SK-N-SH treated with all-trans-retinoic acid at 6 μM for 48 hours (cell line): ENCODE results near the gene CDH26.

Experiments used
- BACH2 ChIP-seq: fragments of 250-450 bp; sonication (Bioruptor Pico); IDR thresholded peaks from 2 replicates; pipeline ENCODE4 v1.9.0; 2021; ENCODE audit warnings: mild to moderate bottlenecking, borderline replicate concordance
- PATZ1 ChIP-seq: fragments of 250-450 bp; sonication (Bioruptor Pico); IDR thresholded peaks from 2 replicates; pipeline ENCODE4 v1.8.0; 2020; ENCODE audit warnings: mild to moderate bottlenecking, moderate library complexity, borderline replicate concordance
- ZFP30 ChIP-seq: fragments of 450-650 bp; formaldehyde crosslinking; IDR thresholded peaks from 2 replicates; pipeline ENCODE4 v1.5.0; 2022; ENCODE audit warnings: mild to moderate bottlenecking, moderate library complexity
- ZNF70 ChIP-seq: fragments of 450-650 bp; formaldehyde crosslinking; IDR thresholded peaks from 2 replicates; pipeline ENCODE4 v1.5.0; 2020; ENCODE audit warnings: mild to moderate bottlenecking, moderate library complexity

- no peak for TF ChIP-seq BACH2
- TF ChIP-seq PATZ1 (CRISPR knock-in tag), result no peak
- no peak for TF ChIP-seq ZFP30
- TF ChIP-seq ZNF70 (CRISPR knock-in tag), result no peak
These were observed 17.3 kb upstream of the CDH26 start for GRCh38 chr20:59940956-59941294.
